Measurements from ENCODE around the gene KY.
A peak's percentile ranks its signal among the peaks of the same experiment; 100 is the strongest.

Gene KY

DNA sequence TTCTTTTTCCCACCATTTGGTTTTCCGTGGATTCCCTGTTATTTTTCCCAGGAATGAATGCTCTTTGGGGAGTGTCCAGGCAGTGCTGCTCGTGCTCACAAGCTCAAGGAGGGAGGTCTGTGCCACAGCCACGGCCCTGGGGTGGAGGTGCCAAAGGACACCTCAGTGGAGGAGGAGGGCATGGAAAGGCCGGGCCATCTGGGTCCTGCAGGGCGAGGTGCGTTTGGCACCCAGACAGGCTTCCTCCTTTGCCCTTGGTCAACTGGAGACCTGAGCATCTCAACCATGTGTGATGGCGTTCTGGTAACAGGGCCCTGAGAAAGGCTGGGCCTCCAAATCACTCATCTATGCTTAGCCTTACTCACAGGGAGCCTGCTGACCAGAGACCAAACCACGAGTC lies 25.4 kb downstream of the KY start:
- H3K9me3 ChIP-seq (ENCODE audit: control insufficient read depth, low read length): peaks cover 1% of the 10 kb centered on the region
- H3K9ac ChIP-seq (ENCODE audit: low read length): no peak overlapping the region
- H3K27me3 ChIP-seq (replicated peaks; ENCODE audit: control insufficient read depth, insufficient read depth, low read length): no peaks in the 10 kb centered on the region
- no peaks in the 10 kb centered on the region for H3K36me3 ChIP-seq (ENCODE audit: control insufficient read depth, insufficient read depth, low read length, severe bottlenecking)
- no peaks in the 10 kb centered on the region for H3K4me1 ChIP-seq (ENCODE audit: control insufficient read depth, insufficient read depth, low read length)
- DNase-seq (ENCODE audit: low read depth): no peak
- no peak overlapping the region for H3K4me3 ChIP-seq (ENCODE audit: low read length)

GRCh38 chr3:134624537-134625287 lies 26.1 kb downstream of the KY start:
- Histone ChIP-seq H3K9ac (ENCODE audit: low read length) (no peak overlapping the region), H3K9me3 (ENCODE audit: control insufficient read depth, low read length) (no peaks in the 10 kb centered on the region), H3K27me3 (replicated peaks; ENCODE audit: control insufficient read depth, insufficient read depth, low read length) (no peaks in the 10 kb centered on the region), H3K4me3 (ENCODE audit: low read length) (no peak overlapping the region), H3K36me3 (ENCODE audit: control insufficient read depth, insufficient read depth, low read length, severe bottlenecking) (no peaks in the 10 kb centered on the region), H3K4me1 (ENCODE audit: control insufficient read depth, insufficient read depth, low read length) (no peaks in the 10 kb centered on the region)
- no peak for DNase-seq (ENCODE audit: low read depth)

- Histone ChIP-seq H3K36me3 (ENCODE audit: control insufficient read depth, insufficient read depth, low read length, severe bottlenecking) (no peaks in the 10 kb centered on the region), H3K9ac (ENCODE audit: low read length) (no peak overlapping the region), H3K4me1 (ENCODE audit: control insufficient read depth, insufficient read depth, low read length) (no peaks in the 10 kb centered on the region), H3K9me3 (ENCODE audit: control insufficient read depth, low read length) (no peaks in the 10 kb centered on the region), H3K27me3 (replicated peaks; ENCODE audit: control insufficient read depth, insufficient read depth, low read length) (no peaks in the 10 kb centered on the region), H3K4me3 (ENCODE audit: low read length) (no peak overlapping the region)
- no peak for DNase-seq (ENCODE audit: low read depth)
Measured at GRCh38 chr3:134623615-134624245, 27.1 kb downstream of the KY start.

DNA sequence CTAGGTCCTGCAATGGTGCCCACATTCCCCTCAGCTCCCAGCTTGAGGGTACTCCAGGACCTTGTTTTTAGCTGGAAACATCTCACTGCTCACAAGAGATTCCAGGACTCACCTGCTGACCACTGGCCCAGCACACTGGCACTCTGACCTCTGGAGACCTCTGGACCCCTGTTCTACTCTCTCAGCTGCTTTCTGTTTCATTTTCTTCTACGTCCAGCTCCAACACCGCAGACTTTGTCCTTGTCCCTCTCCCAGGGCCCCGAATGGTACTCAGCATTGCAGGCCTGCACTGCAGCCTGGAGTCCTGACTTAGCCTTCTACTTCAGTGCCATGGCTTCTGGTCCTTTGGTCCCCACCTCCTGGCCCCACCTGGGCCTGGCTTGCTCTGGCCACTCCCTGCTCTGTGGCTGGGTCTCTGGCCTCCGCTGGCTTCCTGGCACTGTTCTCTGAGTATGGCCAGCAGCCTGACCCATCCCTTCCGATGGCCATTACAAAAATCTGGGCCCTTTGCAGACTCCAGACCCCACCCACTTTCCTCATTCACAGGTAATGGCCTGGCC lies 27.9 kb downstream of the KY start:
- Histone ChIP-seq H3K9ac (ENCODE audit: low read length) (no peak overlapping the region), H3K4me3 (ENCODE audit: low read length) (no peak overlapping the region), H3K27me3 (replicated peaks; ENCODE audit: control insufficient read depth, insufficient read depth, low read length) (no peaks in the 10 kb centered on the region), H3K9me3 (ENCODE audit: control insufficient read depth, low read length) (no peaks in the 10 kb centered on the region), H3K4me1 (ENCODE audit: control insufficient read depth, insufficient read depth, low read length) (no peaks in the 10 kb centered on the region), H3K36me3 (ENCODE audit: control insufficient read depth, insufficient read depth, low read length, severe bottlenecking) (no peaks in the 10 kb centered on the region)
- no peak for DNase-seq (ENCODE audit: low read depth)

GRCh38 chr3:134621854-134622253 lies 29.0 kb downstream of the KY start:
- no peaks in the 10 kb centered on the region for H3K9me3 ChIP-seq (ENCODE audit: control insufficient read depth, low read length)
- no peaks in the 10 kb centered on the region for H3K27me3 ChIP-seq (replicated peaks; ENCODE audit: control insufficient read depth, insufficient read depth, low read length)
- H3K36me3 ChIP-seq (ENCODE audit: control insufficient read depth, insufficient read depth, low read length, severe bottlenecking): no peaks in the 10 kb centered on the region
- H3K4me3 ChIP-seq (ENCODE audit: low read length): no peak overlapping the region
- no peak overlapping the region for H3K9ac ChIP-seq (ENCODE audit: low read length)
- peak; percentile 33 for DNase-seq (ENCODE audit: low read depth)
- no peaks in the 10 kb centered on the region for H3K4me1 ChIP-seq (ENCODE audit: control insufficient read depth, insufficient read depth, low read length)

DNA sequence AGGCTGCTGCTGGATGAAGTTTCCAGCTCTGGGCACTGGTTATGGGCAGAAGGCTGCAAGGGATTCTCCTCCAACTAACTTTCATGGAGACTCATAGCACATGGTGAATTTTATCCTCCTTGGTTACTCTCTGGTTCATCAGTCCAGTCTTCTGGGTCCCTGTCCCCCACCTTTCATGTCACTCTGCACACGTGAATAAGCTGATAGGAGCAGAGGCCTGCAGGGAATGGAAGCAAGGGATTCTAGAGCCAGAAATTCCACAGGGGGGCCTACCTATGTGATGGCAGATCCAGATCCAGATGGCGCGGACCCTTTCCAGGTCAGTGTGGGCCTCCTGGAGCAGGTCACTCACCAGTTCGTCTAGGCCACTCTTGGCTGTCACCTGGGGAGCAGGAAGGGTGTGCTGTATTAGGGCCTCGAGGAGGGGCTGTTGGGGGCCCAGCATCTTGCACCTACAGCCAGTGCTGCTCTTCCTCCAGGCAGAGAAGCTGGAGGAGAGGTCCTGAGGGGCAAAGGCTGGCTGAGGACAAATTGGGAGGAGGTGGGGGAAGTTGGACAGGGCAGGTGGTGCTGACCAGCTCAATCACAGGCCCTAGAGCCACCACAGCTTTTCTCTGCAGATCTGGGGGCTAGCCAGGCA lies 30.2 kb downstream of the KY start:
- Histone ChIP-seq H3K9me3 (ENCODE audit: control insufficient read depth, low read length) (no peaks in the 10 kb centered on the region), H3K4me1 (ENCODE audit: control insufficient read depth, insufficient read depth, low read length) (no peaks in the 10 kb centered on the region), H3K9ac (ENCODE audit: low read length) (no peak overlapping the region), H3K4me3 (ENCODE audit: low read length) (no peak overlapping the region), H3K36me3 (ENCODE audit: control insufficient read depth, insufficient read depth, low read length, severe bottlenecking) (no peaks in the 10 kb centered on the region), H3K27me3 (replicated peaks; ENCODE audit: control insufficient read depth, insufficient read depth, low read length) (no peaks in the 10 kb centered on the region)
- no peak for DNase-seq (ENCODE audit: low read depth)

DNA sequence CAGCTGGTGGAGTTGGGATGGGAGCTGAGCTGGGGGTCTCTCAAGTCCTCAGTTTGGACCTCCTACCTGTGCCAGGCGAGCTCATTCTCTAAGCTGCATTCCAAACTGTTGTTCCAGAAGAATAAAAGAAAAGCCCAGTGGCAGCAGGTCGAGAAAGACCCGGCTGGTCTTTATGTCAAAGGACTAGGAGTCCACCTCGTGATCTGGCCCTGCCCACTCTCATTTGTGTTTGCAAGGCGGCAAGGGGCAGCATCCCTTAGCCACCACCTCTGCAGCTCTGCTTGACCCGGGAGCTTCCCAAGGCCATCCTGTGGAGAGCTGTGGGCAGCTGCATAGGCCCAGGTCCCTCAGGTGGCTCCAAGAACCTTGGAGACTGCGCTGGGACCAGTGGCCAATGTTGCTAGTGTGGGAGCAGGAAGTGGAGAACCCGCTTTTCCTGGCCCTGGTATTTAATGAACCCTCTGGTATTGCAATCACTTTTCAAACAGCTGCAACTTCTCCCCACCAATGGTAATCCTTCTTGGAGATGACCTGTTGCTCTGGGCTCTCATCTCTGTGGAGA lies 30.9 kb downstream of the KY start:
- no peaks in the 10 kb centered on the region for H3K9me3 ChIP-seq (ENCODE audit: control insufficient read depth, low read length)
- H3K36me3 ChIP-seq (ENCODE audit: control insufficient read depth, insufficient read depth, low read length, severe bottlenecking): no peaks in the 10 kb centered on the region
- H3K4me1 ChIP-seq (ENCODE audit: control insufficient read depth, insufficient read depth, low read length): no peaks in the 10 kb centered on the region
- H3K4me3 ChIP-seq (ENCODE audit: low read length): no peak overlapping the region
- no peak overlapping the region for H3K9ac ChIP-seq (ENCODE audit: low read length)
- no peaks in the 10 kb centered on the region for H3K27me3 ChIP-seq (replicated peaks; ENCODE audit: control insufficient read depth, insufficient read depth, low read length)
- DNase-seq (ENCODE audit: low read depth): no peak

- H3K36me3 ChIP-seq (ENCODE audit: control insufficient read depth, insufficient read depth, low read length, severe bottlenecking): no peaks in the 10 kb centered on the region
- no peaks in the 10 kb centered on the region for H3K9me3 ChIP-seq (ENCODE audit: control insufficient read depth, low read length)
- DNase-seq (ENCODE audit: low read depth): no peak
- no peaks in the 10 kb centered on the region for H3K4me1 ChIP-seq (ENCODE audit: control insufficient read depth, insufficient read depth, low read length)
- H3K9ac ChIP-seq (ENCODE audit: low read length): no peak overlapping the region
- H3K4me3 ChIP-seq (ENCODE audit: low read length): no peak overlapping the region
- no peaks in the 10 kb centered on the region for H3K27me3 ChIP-seq (replicated peaks; ENCODE audit: control insufficient read depth, insufficient read depth, low read length)
Measured at GRCh38 chr3:134619301-134619615, 31.6 kb downstream of the KY start.

DNA sequence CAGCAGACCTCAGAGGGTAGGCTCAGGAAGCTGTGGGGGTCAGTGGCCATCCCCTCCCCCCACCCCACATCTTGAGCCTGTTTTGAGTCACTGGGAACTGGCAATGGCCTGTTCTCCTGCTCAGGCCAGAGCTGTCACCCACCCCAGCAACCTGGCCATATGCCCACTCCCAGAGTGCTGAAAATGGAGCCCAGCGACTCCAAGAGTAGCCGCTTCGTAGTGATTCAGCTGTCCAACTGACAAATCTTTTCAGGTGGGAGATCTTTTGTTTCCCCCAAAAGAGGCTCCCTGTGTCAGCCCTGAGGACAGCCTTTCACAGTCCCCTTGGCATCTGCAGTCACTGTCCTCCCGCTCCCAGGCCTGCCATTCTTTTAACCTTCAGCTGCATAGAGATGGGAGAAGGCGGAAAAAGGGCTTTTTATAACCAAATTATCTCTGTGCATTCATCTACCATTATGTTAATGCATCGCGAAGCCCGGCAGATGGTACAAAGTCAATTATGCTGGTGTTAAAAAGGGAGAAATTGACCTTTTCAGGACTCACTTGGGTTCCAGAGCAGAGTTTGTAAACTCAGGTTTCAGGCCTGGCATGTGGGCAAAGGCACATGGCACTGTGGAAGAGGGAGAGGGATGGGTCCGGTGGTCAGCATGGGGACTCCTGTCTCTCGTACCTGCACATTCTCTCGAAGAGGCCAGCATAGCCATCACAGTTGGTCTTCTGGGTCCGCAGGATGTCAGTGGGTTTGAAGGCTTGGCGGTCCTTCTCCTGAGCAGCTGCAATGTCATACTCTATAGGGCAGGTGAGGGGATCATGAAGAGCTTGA lies 32.1 kb downstream of the KY start:
- Histone ChIP-seq H3K27me3 (replicated peaks; ENCODE audit: control insufficient read depth, insufficient read depth, low read length) (no peaks in the 10 kb centered on the region), H3K9ac (ENCODE audit: low read length) (no peak overlapping the region), H3K4me1 (ENCODE audit: control insufficient read depth, insufficient read depth, low read length) (no peaks in the 10 kb centered on the region), H3K9me3 (ENCODE audit: control insufficient read depth, low read length) (no peaks in the 10 kb centered on the region), H3K36me3 (ENCODE audit: control insufficient read depth, insufficient read depth, low read length, severe bottlenecking) (no peaks in the 10 kb centered on the region), H3K4me3 (ENCODE audit: low read length) (no peak overlapping the region)
- no peak for DNase-seq (ENCODE audit: low read depth)

DNA sequence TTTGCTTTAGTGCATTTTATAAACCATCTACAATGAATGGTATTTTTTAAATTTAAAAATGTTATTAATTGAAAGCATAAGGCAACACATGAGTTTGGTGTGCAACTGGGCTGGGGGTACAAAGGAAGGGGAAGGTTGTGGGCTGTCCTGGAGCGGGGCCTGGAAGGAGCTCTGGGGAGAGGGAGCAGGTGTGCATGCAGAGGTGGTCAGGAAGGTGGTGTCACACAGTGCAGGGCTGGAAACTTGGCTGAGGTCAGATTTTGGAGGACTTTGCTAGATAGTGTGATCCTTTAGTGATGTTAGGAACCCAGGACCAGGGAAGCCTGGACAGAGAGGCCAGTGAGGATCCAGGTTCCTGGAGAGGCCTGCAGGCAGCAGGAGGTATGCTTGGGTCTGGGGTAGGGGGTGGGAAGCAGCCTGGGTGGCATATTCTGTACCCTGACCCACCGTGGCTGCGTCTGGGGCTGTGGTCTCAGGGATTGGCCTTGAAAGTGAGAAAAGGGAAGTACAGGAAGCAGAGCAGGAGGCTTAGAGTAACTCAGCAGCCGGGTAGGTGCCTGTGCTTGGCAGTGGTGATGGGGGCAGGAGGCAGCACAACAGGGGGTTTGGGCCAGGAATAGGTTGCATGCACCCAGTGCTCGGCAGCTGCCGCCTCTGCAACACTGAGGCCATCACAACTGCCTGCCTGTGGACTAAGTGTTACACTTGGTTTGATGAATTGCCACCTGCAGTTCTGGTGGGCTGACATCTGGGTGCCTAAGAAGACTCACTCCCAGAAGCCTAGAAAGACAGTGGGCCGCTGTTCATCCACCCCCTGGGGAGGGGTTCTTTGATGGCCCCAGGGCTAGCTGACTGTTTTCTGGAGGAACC lies 33.0 kb downstream of the KY start:
- Histone ChIP-seq H3K4me1 (ENCODE audit: control insufficient read depth, insufficient read depth, low read length) (no peaks in the 10 kb centered on the region), H3K4me3 (ENCODE audit: low read length) (no peak overlapping the region), H3K9ac (ENCODE audit: low read length) (no peak overlapping the region), H3K36me3 (ENCODE audit: control insufficient read depth, insufficient read depth, low read length, severe bottlenecking) (no peaks in the 10 kb centered on the region), H3K27me3 (replicated peaks; ENCODE audit: control insufficient read depth, insufficient read depth, low read length) (no peaks in the 10 kb centered on the region), H3K9me3 (ENCODE audit: control insufficient read depth, low read length) (no peaks in the 10 kb centered on the region)
- no peak for DNase-seq (ENCODE audit: low read depth)

Measured in adipocyte (in vitro differentiated cells).